ENCODE measurements around the gene TRIM17. TPM values are rescaled to one million over a fixed set of nuclear protein-coding genes. Genes with fewer than 3 reads are reported as not detected.

TRIM17 gene
- total RNA-seq, 1 experiment from 2014 or later: 0.54 TPM

GRCh38 chr1:228399531-228400236 lies 17.0 kb downstream of the TRIM17 start:
- DNase-seq (ENCODE audit: low spot score): no peak
- Histone ChIP-seq H3K9me3 (ENCODE audit: low read depth, low read length, poor library complexity, severe bottlenecking) (no peaks in the 10 kb centered on the region), H3K4me3 (ENCODE audit: low read depth, low read length, poor library complexity, severe bottlenecking) (no peak overlapping the region), H3K27me3 (replicated peaks; ENCODE audit: insufficient read depth, low read depth, low read length, poor library complexity) (no peaks in the 10 kb centered on the region), H3K4me1 (ENCODE audit: insufficient read depth, low read length, poor library complexity, severe bottlenecking) (peaks cover 2% of the 10 kb centered on the region), H3K36me3 (ENCODE audit: insufficient read depth, low read length, poor library complexity, severe bottlenecking) (peaks cover 57% of the 10 kb centered on the region), H3K27ac (ENCODE audit: low read depth, low read length, poor library complexity, severe bottlenecking) (no peak overlapping the region)
- TF ChIP-seq CTCF (conservative IDR thresholded peaks at IDR 0.05; ENCODE audit: low read depth, low read length): no peak
- TF ChIP-seq EZH2 (IDR thresholded peaks at IDR 0.05; ENCODE audit: borderline replicate concordance, low read depth, low read length, poor library complexity, severe bottlenecking): no peak
- ChIA-PET CTCF (no interaction called here), POLR2A (ENCODE audit: low non-redundant PET) (no interaction called here)
- intact Hi-C loops (cut with micrococcal nuclease; ENCODE audit: unreplicated experiment): no loop called here
- no TSS peak for BruUV-seq (replicated peaks)

- Histone ChIP-seq H3K4me1 (ENCODE audit: insufficient read depth, low read length, poor library complexity, severe bottlenecking) (peaks cover 3% of the 10 kb centered on the region), H3K27ac (ENCODE audit: low read depth, low read length, poor library complexity, severe bottlenecking) (no peak overlapping the region), H3K27me3 (replicated peaks; ENCODE audit: insufficient read depth, low read depth, low read length, poor library complexity) (no peaks in the 10 kb centered on the region), H3K4me3 (ENCODE audit: low read depth, low read length, poor library complexity, severe bottlenecking) (no peak overlapping the region), H3K9me3 (ENCODE audit: low read depth, low read length, poor library complexity, severe bottlenecking) (no peaks in the 10 kb centered on the region), H3K36me3 (ENCODE audit: insufficient read depth, low read length, poor library complexity, severe bottlenecking) (peaks cover 60% of the 10 kb centered on the region)
- CTCF ChIA-PET: no interaction called here
- intact Hi-C loops (cut with micrococcal nuclease; ENCODE audit: unreplicated experiment): no loop called here
- POLR2A ChIA-PET (ENCODE audit: low non-redundant PET): no interaction called here
- TF ChIP-seq EZH2 (IDR thresholded peaks at IDR 0.05; ENCODE audit: borderline replicate concordance, low read depth, low read length, poor library complexity, severe bottlenecking): no peak
- no peak for DNase-seq (ENCODE audit: low spot score)
- no TSS peak for BruUV-seq (replicated peaks)
Measured at GRCh38 chr1:228398741-228399461, 17.8 kb downstream of the TRIM17 start.

GRCh38 chr1:228397966-228398365 lies 18.7 kb downstream of the TRIM17 start:
- BruUV-seq (replicated peaks): no TSS peak
- Histone ChIP-seq H3K27me3 (replicated peaks; ENCODE audit: insufficient read depth, low read depth, low read length, poor library complexity) (no peaks in the 10 kb centered on the region), H3K4me1 (ENCODE audit: insufficient read depth, low read length, poor library complexity, severe bottlenecking) (peaks cover 12% of the 10 kb centered on the region), H3K27ac (ENCODE audit: low read depth, low read length, poor library complexity, severe bottlenecking) (no peak overlapping the region), H3K4me3 (ENCODE audit: low read depth, low read length, poor library complexity, severe bottlenecking) (no peak overlapping the region), H3K36me3 (ENCODE audit: insufficient read depth, low read length, poor library complexity, severe bottlenecking) (peaks cover 56% of the 10 kb centered on the region), H3K9me3 (ENCODE audit: low read depth, low read length, poor library complexity, severe bottlenecking) (no peaks in the 10 kb centered on the region)
- DNase-seq (ENCODE audit: low spot score): no peak
- TF ChIP-seq CTCF (conservative IDR thresholded peaks at IDR 0.05; ENCODE audit: low read depth, low read length) (no peak), EZH2 (IDR thresholded peaks at IDR 0.05; ENCODE audit: borderline replicate concordance, low read depth, low read length, poor library complexity, severe bottlenecking) (no peak)
- ChIA-PET POLR2A (ENCODE audit: low non-redundant PET) (no interaction called here), CTCF (no interaction called here)
- intact Hi-C loops (cut with micrococcal nuclease; ENCODE audit: unreplicated experiment): no loop called here
